ENCODE data around the gene EPN2. TPM values are rescaled to one million over a fixed set of nuclear protein-coding genes. Genes with fewer than 3 reads are reported as not detected.

The EPN2 gene
- total and polyA plus RNA-seq, 10 of the 15 experiments (the other 5 are each of a cell fraction or from before 2014, with no cell fraction given), result 0.26 to 8.4 (median 4.7) TPM

DNA sequence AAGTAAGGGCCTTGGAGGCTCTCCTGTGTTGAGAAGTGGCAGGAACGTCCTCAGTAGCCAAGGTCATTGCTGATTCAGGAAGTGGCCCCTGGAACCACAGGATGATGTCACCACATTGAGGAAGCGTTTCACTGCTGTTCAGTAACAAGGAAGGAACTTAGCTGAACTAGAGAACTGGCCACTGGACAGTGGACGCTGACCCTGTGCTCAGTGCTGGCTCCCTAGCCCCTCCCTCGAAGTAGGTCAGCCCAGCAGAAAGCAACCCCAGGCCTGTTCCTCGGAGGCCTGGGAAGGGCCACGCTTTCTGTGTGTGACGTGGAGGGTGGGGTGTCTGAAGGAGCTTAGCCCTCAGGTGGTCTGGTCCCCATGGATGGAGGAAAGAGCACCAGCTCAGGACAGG, 67.0 kb downstream of the EPN2 start (continued):
- TF ChIP-seq, protein P1, sequence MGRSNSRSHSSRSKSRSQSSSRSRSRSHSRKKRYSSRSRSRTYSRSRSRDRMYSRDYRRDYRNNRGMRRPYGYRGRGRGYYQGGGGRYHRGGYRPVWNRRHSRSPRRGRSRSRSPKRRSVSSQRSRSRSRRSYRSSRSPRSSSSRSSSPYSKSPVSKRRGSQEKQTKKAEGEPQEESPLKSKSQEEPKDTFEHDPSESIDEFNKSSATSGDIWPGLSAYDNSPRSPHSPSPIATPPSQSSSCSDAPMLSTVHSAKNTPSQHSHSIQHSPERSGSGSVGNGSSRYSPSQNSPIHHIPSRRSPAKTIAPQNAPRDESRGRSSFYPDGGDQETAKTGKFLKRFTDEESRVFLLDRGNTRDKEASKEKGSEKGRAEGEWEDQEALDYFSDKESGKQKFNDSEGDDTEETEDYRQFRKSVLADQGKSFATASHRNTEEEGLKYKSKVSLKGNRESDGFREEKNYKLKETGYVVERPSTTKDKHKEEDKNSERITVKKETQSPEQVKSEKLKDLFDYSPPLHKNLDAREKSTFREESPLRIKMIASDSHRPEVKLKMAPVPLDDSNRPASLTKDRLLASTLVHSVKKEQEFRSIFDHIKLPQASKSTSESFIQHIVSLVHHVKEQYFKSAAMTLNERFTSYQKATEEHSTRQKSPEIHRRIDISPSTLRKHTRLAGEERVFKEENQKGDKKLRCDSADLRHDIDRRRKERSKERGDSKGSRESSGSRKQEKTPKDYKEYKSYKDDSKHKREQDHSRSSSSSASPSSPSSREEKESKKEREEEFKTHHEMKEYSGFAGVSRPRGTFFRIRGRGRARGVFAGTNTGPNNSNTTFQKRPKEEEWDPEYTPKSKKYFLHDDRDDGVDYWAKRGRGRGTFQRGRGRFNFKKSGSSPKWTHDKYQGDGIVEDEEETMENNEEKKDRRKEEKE (IDR thresholded peaks at IDR 0.05), result no peak

DNA sequence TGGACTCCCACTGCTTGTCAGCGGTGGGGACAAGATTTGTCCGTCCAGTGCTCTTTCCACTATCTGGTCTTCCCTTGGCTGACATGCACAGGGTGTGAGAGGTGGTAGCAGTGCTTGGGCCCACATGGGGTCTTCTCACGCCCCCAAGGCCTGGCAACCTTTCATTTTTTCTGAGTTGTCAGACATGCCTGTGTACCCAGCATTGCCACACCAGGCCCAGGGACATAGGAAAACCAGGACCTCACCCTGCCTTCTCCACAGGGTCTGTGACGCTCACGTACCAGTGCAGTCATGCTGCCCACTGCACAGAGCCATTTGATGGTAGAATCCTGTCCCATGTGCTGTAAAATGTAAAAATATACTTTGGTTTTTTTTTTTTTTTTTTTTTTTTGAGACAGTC, 67.6 kb downstream of the EPN2 start:
- no peak for FAIRE-seq
- Histone ChIP-seq H4K20me1 (ENCODE audit: control insufficient read depth, insufficient read depth) (peaks cover 3% of the 10 kb centered on the region; the same call in 1 of the 2 replicates), H3K9me3 (replicated peaks; ENCODE audit: control insufficient read depth, insufficient read depth, low read length) (no peaks in the 10 kb centered on the region), H3K27ac (ENCODE audit: control insufficient read depth, insufficient read depth) (no peak overlapping the region), H3K79me2 (ENCODE audit: control insufficient read depth, insufficient read depth, low read length) (no peaks in the 10 kb centered on the region), H3K27me3 (replicated peaks in 1 of 2; ENCODE audit: control insufficient read depth in 2 of 2, insufficient read depth in 2 of 2, low read length in 1 of 2) (no peaks in the 10 kb centered on the region; a peak in 1 of 4 replicates), H3K36me3 (ENCODE audit: control insufficient read depth in 2 of 2, insufficient read depth in 2 of 2, low read length in 1 of 2) (no peaks in the 10 kb centered on the region), H3K9ac (ENCODE audit: control insufficient read depth, insufficient read depth, low read length) (no peak overlapping the region), H3K4me1 (ENCODE audit: control insufficient read depth, insufficient read depth, low read length) (peaks cover 42% of the 10 kb centered on the region), H3K4me3 (no peak overlapping the region), H3K4me2 (ENCODE audit: control insufficient read depth, insufficient read depth) (no peak overlapping the region), H2AFZ (ENCODE audit: control insufficient read depth, low read depth, low read length) (no peak overlapping the region)
- intact Hi-C loops (cut with micrococcal nuclease; ENCODE audit: unreplicated experiment), result no loop called here
- POLR2A ChIA-PET, result interaction anchor here (1.5 kb wide), 1 partner anchor 13 kb away, joined by 3 read pairs; no protein-coding TSS in a partner anchor
- BruUV-seq (replicated peaks), result no TSS peak
- no peak for DNase-seq (ENCODE audit: low read depth, low spot score)
- RAD21 ChIA-PET (ENCODE audit: unreplicated experiment), result interaction anchor here (2.0 kb wide), 1 partner anchor 73 kb away, joined by 10 read pairs; the partner anchor contains the start of gene MAPK7
- SMC1A ChIA-PET (ENCODE audit: uncharacterized antibody, unreplicated experiment), result interaction anchor here (2.4 kb wide), 1 partner anchor 34 kb away, joined by 11 read pairs; no protein-coding TSS in a partner anchor
- in situ Hi-C loops (cut with MboI), result no loop called here
- 87% methylated on average over 5 of the region's 5 CpGs for WGBS (ENCODE audit: insufficient coverage, insufficient replicate concordance, low lambda C conversion rate, missing lambda C conversion rate)
- CTCF ChIA-PET, result no interaction called here
- ATAC-seq, result no peak
- TF ChIP-seq, protein P2, sequence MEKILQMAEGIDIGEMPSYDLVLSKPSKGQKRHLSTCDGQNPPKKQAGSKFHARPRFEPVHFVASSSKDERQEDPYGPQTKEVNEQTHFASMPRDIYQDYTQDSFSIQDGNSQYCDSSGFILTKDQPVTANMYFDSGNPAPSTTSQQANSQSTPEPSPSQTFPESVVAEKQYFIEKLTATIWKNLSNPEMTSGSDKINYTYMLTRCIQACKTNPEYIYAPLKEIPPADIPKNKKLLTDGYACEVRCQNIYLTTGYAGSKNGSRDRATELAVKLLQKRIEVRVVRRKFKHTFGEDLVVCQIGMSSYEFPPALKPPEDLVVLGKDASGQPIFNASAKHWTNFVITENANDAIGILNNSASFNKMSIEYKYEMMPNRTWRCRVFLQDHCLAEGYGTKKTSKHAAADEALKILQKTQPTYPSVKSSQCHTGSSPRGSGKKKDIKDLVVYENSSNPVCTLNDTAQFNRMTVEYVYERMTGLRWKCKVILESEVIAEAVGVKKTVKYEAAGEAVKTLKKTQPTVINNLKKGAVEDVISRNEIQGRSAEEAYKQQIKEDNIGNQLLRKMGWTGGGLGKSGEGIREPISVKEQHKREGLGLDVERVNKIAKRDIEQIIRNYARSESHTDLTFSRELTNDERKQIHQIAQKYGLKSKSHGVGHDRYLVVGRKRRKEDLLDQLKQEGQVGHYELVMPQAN (conservative IDR thresholded peaks at IDR 0.05), result no peak
- TF ChIP-seq, protein P3, sequence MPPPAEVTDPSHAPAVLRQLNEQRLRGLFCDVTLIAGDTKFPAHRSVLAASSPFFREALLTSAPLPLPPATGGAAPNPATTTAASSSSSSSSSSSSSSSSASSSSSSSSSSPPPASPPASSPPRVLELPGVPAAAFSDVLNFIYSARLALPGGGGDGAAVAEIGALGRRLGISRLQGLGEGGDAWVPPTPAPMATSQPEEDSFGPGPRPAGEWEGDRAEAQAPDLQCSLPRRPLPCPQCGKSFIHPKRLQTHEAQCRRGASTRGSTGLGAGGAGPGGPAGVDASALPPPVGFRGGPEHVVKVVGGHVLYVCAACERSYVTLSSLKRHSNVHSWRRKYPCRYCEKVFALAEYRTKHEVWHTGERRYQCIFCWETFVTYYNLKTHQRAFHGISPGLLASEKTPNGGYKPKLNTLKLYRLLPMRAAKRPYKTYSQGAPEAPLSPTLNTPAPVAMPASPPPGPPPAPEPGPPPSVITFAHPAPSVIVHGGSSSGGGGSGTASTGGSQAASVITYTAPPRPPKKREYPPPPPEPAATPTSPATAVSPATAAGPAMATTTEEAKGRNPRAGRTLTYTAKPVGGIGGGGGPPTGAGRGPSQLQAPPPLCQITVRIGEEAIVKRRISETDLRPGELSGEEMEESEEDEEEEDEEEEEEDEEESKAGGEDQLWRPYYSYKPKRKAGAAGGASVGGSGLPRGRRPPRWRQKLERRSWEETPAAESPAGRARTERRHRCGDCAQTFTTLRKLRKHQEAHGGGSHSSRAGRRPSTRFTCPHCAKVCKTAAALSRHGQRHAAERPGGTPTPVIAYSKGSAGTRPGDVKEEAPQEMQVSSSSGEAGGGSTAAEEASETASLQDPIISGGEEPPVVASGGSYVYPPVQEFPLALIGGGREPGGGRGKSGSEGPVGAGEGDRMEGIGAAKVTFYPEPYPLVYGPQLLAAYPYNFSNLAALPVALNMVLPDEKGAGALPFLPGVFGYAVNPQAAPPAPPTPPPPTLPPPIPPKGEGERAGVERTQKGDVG (CRISPR knock-in tag; IDR thresholded peaks at IDR 0.05), result no peak
- TF ChIP-seq SP1 (IDR thresholded peaks at IDR 0.05; ENCODE audit: low read depth, low read length) (no peak), BCL11A (IDR thresholded peaks at IDR 0.05; ENCODE audit: low read depth, low read length) (no peak), MEF2B (IDR thresholded peaks at IDR 0.05; ENCODE audit: partially characterized antibody, poor library complexity, severe bottlenecking) (no peak), TAF1 (IDR thresholded peaks at IDR 0.05; ENCODE audit: borderline replicate concordance, low read depth, low read length) (no peak), RCOR1 (conservative IDR thresholded peaks at IDR 0.05; ENCODE audit: low read depth, low read length) (no peak), YY1 (IDR thresholded peaks at IDR 0.05; ENCODE audit: low read depth, low read length) (no peak), ETV6 (conservative IDR thresholded peaks at IDR 0.05 in 1 of 2, IDR thresholded peaks at IDR 0.05 in 1 of 2; ENCODE audit: borderline replicate concordance in 1 of 2, low read depth in 1 of 2) (no peak)
- TF ChIP-seq, protein P4, sequence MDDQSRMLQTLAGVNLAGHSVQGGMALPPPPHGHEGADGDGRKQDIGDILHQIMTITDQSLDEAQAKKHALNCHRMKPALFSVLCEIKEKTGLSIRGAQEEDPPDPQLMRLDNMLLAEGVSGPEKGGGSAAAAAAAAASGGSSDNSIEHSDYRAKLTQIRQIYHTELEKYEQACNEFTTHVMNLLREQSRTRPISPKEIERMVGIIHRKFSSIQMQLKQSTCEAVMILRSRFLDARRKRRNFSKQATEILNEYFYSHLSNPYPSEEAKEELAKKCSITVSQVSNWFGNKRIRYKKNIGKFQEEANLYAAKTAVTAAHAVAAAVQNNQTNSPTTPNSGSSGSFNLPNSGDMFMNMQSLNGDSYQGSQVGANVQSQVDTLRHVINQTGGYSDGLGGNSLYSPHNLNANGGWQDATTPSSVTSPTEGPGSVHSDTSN (IDR thresholded peaks at IDR 0.05; ENCODE audit: insufficient replicate concordance, low read depth, low read length), result no peak
- TF ChIP-seq, protein P5, sequence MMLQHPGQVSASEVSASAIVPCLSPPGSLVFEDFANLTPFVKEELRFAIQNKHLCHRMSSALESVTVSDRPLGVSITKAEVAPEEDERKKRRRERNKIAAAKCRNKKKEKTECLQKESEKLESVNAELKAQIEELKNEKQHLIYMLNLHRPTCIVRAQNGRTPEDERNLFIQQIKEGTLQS (IDR thresholded peaks at IDR 0.05; ENCODE audit: borderline replicate concordance, extremely low read depth, low read depth, low read length), result no peak

Data from GM12878 (cell line).